A549 (cell line): ENCODE results near the gene GET4. TPM values are rescaled to one million over a fixed set of nuclear protein-coding genes. Genes with fewer than 3 reads are reported as not detected.

Experiments
- ATAC-seq, 2 experiments: fragments of 200-7000 bp in 1 of 2; fragments of >200 bp in 1 of 2; cut with Nextera tagmentation in 1 of 2; cut with Tn5 transposase in 1 of 2; 3 replicates each; pipeline versions ENCODE4 v1.8.0 to v1.9.1; 2018 to 2020; ENCODE audit warnings: mild to moderate bottlenecking in 1 of 2, moderate library complexity in 1 of 2
- CTCF ChIA-PET: fragments of 300-600 bp; sonication (Branson Sonifier 250); formaldehyde crosslinking; extraction: SDS; loops from one replicate; lab custom pipeline; 2021; ENCODE audit warnings: antibody characterized with exemption, inconsistent platforms; lab: Yijun Ruan, JAX
- POLR2A ChIA-PET: fragments of 350-600 bp; formaldehyde crosslinking; extraction: SDS; loops from one replicate; lab custom pipeline; 2021; ENCODE audit warnings: antibody characterized with exemption, inconsistent platforms; lab: Yijun Ruan, JAX
- DNase-seq, 2 experiments: peaks; one replicate each; pipeline versions ENCODE4 v3.0.0 to v3.0.0-alpha.2; 2011 to 2016; ENCODE audit warnings: low read depth in 1 of 2, low spot score in 1 of 2
- FAIRE-seq: peaks from 2 replicates; lab custom pipeline; 2011; peaks lifted over from hg19 to GRCh38; lab: Jason Lieb, UNC
- H3K27ac ChIP-seq, 2 experiments: fragments of >200 bp; sonication (Bioruptor Twin); formaldehyde crosslinking; 3 replicates each; pipeline ENCODE4 v1.5.1; 2016 to 2017
- H3K4me1 ChIP-seq: fragments of >200 bp; sonication (Bioruptor Twin); formaldehyde crosslinking; 3 replicates; pipeline ENCODE4 v1.6.1; 2016
- H3K4me2 ChIP-seq: fragments of >200 bp; sonication (Bioruptor Twin); formaldehyde crosslinking; 3 replicates; pipeline ENCODE4 v1.6.1; 2016
- H3K4me3 ChIP-seq: fragments of >200 bp; sonication (Bioruptor Twin); formaldehyde crosslinking; 3 replicates; pipeline ENCODE4 v1.5.1; 2016
- H3K9me3 ChIP-seq: fragments of >200 bp; sonication (Bioruptor Twin); formaldehyde crosslinking; 3 replicates; pipeline ENCODE4 v1.6.1; 2016
- CBX8 ChIP-seq: fragments of 200-600 bp; sonication (generic); IDR thresholded peaks from 2 replicates; pipeline ENCODE4 v1.6.1; 2016
- EHF ChIP-seq: fragments of 250-450 bp; sonication (Bioruptor Pico); IDR thresholded peaks from 2 replicates; pipeline ENCODE4 v1.5.0; 2020; ENCODE audit warnings: mild to moderate bottlenecking
- EHMT2 ChIP-seq: fragments of 200-600 bp; sonication (generic); IDR thresholded peaks from 2 replicates; pipeline ENCODE4 v1.6.1; 2016; ENCODE audit warnings: antibody characterized with exemption, low read depth, mild to moderate bottlenecking, moderate library complexity
- GATA3 ChIP-seq: IDR thresholded peaks from 2 replicates; pipeline ENCODE4 v1.6.1; 2012; ENCODE audit warnings: borderline replicate concordance
- HEYL ChIP-seq: fragments of 250-450 bp; sonication (Bioruptor Pico); IDR thresholded peaks from 2 replicates; pipeline ENCODE4 v1.8.0; 2021; ENCODE audit warnings: mild to moderate bottlenecking, moderate library complexity
- HOXB13 ChIP-seq: fragments of 250-450 bp; sonication (Bioruptor Pico); IDR thresholded peaks from 2 replicates; pipeline ENCODE4 v1.5.0; 2020; ENCODE audit warnings: low read depth, mild to moderate bottlenecking, moderate library complexity
- JUN ChIP-seq, 2 experiments: fragments of >200 bp; sonication (Bioruptor Twin); formaldehyde crosslinking; IDR thresholded peaks; 2 replicates in 1 of 2; 3 replicates in 1 of 2; pipeline ENCODE4 v1.6.1; 2016 to 2017
- KDM1A ChIP-seq: fragments of 200-600 bp; sonication (generic); IDR thresholded peaks from 2 replicates; pipeline ENCODE4 v1.6.1; 2016; ENCODE audit warnings: low read depth, mild to moderate bottlenecking
- KDM5A ChIP-seq: fragments of 200-600 bp; sonication (generic); IDR thresholded peaks from 2 replicates; pipeline ENCODE4 v1.6.1; 2016; ENCODE audit warnings: antibody characterized with exemption, mild to moderate bottlenecking
- MAFK ChIP-seq: fragments of 450-650 bp; IDR thresholded peaks from 2 replicates; pipeline ENCODE4 v1.6.1; 2014; ENCODE audit not compliant: partially characterized antibody
- NFE2L2 ChIP-seq: fragments of 150-350 bp; conservative IDR thresholded peaks from 2 replicates; pipeline ENCODE4 v1.6.1; 2014; ENCODE audit warnings: low read length
- NPAS2 ChIP-seq: fragments of 250-450 bp; sonication (Bioruptor Pico); IDR thresholded peaks from 2 replicates; pipeline ENCODE4 v1.8.0; 2022; ENCODE audit warnings: mild to moderate bottlenecking, moderate library complexity, borderline replicate concordance
- RCOR1 ChIP-seq: fragments of 150-350 bp; IDR thresholded peaks from 2 replicates; pipeline ENCODE4 v1.6.1; 2014; ENCODE audit warnings: antibody characterized with exemption, low read length, low read depth
- RNF2 ChIP-seq: fragments of 200-600 bp; sonication (generic); IDR thresholded peaks from 2 replicates; pipeline ENCODE4 v1.6.1; 2016; ENCODE audit warnings: low read depth, mild to moderate bottlenecking, antibody characterized with exemption, moderate library complexity, borderline replicate concordance
- ZNF302 ChIP-seq: fragments of 250-450 bp; sonication (Bioruptor Pico); IDR thresholded peaks from 2 replicates; pipeline ENCODE4 v1.9.0; 2021; ENCODE audit warnings: inconsistent platforms, mild to moderate bottlenecking, moderate library complexity
- ZSCAN20 ChIP-seq: fragments of 250-450 bp; sonication (Bioruptor Pico); IDR thresholded peaks from 2 replicates; pipeline ENCODE4 v1.8.0; 2022; ENCODE audit warnings: mild to moderate bottlenecking, moderate library complexity
- WGBS: methylation state at CpG from one replicate; pipeline ENCODE4 v1.1.6; 2017; ENCODE audit errors: missing lambda C conversion rate; 5-methylcytosine and 5-hydroxymethylcytosine counted together
- polyA plus RNA-seq, 4 experiments: library from polyadenylated mRNA; depleted of rRNA in 3 of 4; stranded (reverse); fragments of >200 nt; fragmentation: RNase III in 1 of 4; extraction: RNeasy Plus Mini Kit Qiagen cat#74134 plus additional on column Dnase treatment in 1 of 4; gene quantifications; 2 replicates in 3 of 4; 3 replicates in 1 of 4; pipeline ENCODE4 v1.2.3, GENCODE V29; 2011 to 2017
- TF ChIP-seq, protein P1 (sequence below): IDR thresholded peaks from 2 replicates; pipeline ENCODE4 v1.6.1; 2012; ENCODE audit warnings: low read depth, borderline replicate concordance
- TF ChIP-seq, protein P2 (sequence below): fragments of 150-350 bp; IDR thresholded peaks from 2 replicates; pipeline ENCODE4 v1.6.1; 2014; ENCODE audit warnings: low read depth, mild to moderate bottlenecking, low read length
- TF ChIP-seq, protein P3 (sequence below): fragments of 450-650 bp; IDR thresholded peaks from 2 replicates; pipeline ENCODE4 v1.6.1; 2014; ENCODE audit warnings: antibody characterized with exemption
- TF ChIP-seq, protein P4 (sequence below): IDR thresholded peaks from 2 replicates; pipeline ENCODE4 v1.6.1; 2012
- TF ChIP-seq, protein P5 (sequence below): fragments of >200 bp; sonication (Bioruptor Twin); formaldehyde crosslinking; IDR thresholded peaks from 3 replicates; pipeline ENCODE4 v1.6.1; 2016
- TF ChIP-seq, protein P6 (sequence below): fragments of 250-450 bp; sonication (Bioruptor Pico); IDR thresholded peaks from 2 replicates; pipeline ENCODE4 v1.5.0; 2021; ENCODE audit warnings: mild to moderate bottlenecking, moderate library complexity, borderline replicate concordance

The GET4 gene
- polyA plus RNA-seq, 2 of the 4 experiments (the other 2 are of a cell fraction): 26.1 to 37.0 TPM

DNA sequence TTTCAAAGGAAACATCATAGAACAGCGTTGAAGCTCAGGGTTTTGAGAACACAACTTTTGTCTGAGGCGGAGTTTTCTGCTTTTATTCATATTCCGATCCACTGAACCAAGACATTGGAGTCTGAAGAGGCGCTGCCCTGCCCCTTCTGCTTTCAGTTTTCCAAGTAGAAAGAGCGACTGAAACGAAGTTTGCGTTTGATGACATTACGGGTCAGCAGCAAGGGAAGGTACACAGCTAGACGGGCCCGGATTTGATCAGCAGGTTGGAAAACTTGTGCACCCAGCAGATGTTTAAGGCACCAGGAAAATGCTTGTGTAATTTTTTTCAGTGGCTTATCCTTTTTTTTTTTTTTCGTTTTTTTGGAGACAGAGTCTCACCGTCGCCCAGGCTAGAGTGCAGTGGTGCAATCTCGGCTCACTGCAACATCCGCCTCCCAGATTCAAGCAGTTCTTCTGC lies 43.4 kb upstream of the GET4 start (continued):
- TF ChIP-seq, protein P1, sequence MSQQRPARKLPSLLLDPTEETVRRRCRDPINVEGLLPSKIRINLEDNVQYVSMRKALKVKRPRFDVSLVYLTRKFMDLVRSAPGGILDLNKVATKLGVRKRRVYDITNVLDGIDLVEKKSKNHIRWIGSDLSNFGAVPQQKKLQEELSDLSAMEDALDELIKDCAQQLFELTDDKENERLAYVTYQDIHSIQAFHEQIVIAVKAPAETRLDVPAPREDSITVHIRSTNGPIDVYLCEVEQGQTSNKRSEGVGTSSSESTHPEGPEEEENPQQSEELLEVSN: no peak
- TF ChIP-seq MAFK (no peak), NPAS2 (CRISPR knock-in tag) (no peak), EHMT2 (no peak), NFE2L2 (no peak), HEYL (CRISPR knock-in tag) (no peak), CBX8 (no peak), HOXB13 (CRISPR knock-in tag) (no peak)
- TF ChIP-seq, protein P2, sequence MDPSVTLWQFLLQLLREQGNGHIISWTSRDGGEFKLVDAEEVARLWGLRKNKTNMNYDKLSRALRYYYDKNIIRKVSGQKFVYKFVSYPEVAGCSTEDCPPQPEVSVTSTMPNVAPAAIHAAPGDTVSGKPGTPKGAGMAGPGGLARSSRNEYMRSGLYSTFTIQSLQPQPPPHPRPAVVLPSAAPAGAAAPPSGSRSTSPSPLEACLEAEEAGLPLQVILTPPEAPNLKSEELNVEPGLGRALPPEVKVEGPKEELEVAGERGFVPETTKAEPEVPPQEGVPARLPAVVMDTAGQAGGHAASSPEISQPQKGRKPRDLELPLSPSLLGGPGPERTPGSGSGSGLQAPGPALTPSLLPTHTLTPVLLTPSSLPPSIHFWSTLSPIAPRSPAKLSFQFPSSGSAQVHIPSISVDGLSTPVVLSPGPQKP: no peak
- TF ChIP-seq, protein P3, sequence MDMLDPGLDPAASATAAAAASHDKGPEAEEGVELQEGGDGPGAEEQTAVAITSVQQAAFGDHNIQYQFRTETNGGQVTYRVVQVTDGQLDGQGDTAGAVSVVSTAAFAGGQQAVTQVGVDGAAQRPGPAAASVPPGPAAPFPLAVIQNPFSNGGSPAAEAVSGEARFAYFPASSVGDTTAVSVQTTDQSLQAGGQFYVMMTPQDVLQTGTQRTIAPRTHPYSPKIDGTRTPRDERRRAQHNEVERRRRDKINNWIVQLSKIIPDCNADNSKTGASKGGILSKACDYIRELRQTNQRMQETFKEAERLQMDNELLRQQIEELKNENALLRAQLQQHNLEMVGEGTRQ: no peak

DNA sequence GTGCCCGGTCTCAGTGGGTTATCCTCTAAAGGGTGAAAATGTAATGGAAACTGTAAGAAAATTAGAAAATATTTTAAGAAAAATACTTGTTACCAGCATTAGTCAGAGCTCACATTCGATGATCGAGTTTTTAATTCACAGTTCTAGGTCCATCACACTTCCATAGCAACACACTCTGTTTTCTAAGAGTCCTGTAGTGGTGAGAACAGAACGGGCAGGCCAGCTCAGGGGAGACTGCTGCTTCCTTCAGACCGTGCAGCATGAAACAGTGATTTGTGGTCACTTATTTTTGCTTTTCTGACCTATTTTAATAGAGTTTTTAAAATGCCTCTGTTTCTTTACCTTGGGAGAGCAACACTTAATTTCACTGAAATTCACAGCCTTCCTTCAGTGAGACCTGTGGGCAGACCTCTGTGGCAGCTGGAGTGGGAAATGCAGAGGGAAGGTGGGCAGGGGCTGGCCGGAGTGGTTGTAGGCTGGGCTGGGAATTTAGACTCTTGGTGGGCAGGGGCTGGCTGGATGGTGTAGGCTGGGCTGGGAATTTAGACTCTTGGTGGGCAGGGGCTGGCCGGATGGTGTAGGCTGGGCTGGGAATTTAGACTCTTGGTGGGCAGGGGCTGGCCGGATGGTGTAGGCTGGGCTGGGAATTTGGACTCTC lies 42.6 kb upstream of the GET4 start:
- CTCF ChIA-PET: interaction anchor here (1.4 to 3.3 kb wide), 3 partner anchors 18 to 512 kb away, joined by 3 to 16 read pairs (median 5); no protein-coding TSS in a partner anchor
- WGBS: 93% methylated on average over 8 of the region's 8 CpGs
- H3K4me3 ChIP-seq: no peak overlapping the region
- DNase-seq: no peak
- no peaks in the 10 kb centered on the region for H3K9me3 ChIP-seq
- H3K4me1 ChIP-seq: peaks cover 36% of the 10 kb centered on the region
- FAIRE-seq: no peak
- TF ChIP-seq JUN (IDR thresholded peaks at IDR 0.05): no peak
- POLR2A ChIA-PET: no interaction called here
- no peak for ATAC-seq
- no peak overlapping the region for H3K4me2 ChIP-seq
- peak overlapping the region in 1 of 2 experiments; percentile 21; a peak in 1 of 6 replicates for H3K27ac ChIP-seq

DNA sequence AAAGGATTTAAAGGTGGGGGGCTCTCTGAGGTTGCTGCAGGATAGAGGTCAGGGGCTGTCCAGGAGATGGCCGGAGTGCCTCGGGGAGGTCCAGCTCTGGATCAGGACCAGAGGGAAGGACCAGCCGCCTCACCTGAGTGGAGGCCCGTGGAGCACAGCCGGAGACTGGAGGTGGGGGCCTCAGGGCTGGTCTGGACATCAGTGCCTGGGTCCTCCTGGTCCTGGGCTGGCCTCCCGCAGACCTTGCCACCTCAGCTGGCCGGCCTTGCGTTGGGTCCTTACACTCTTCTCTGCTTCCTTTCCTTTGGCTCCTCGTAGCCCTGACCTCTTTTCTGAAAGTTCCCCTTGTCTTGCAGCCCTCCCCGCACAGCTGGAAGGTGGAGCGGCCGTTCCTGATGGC lies 42.1 kb upstream of the GET4 start:
- WGBS: 92% methylated on average over 12 of the region's 12 CpGs

More for the DNA sequence above, 42.1 kb upstream of the GET4 start:
- no peak for DNase-seq
- TF ChIP-seq RNF2 (no peak), GATA3 (no peak), ZNF302 (CRISPR knock-in tag) (no peak), ZSCAN20 (no peak), NPAS2 (CRISPR knock-in tag) (no peak), MAFK (no peak), CBX8 (no peak), KDM1A (no peak), EHF (no peak), KDM5A (no peak), RCOR1 (no peak)
- TF ChIP-seq, protein P4, sequence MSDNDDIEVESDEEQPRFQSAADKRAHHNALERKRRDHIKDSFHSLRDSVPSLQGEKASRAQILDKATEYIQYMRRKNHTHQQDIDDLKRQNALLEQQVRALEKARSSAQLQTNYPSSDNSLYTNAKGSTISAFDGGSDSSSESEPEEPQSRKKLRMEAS: no peak
- TF ChIP-seq, protein P5, sequence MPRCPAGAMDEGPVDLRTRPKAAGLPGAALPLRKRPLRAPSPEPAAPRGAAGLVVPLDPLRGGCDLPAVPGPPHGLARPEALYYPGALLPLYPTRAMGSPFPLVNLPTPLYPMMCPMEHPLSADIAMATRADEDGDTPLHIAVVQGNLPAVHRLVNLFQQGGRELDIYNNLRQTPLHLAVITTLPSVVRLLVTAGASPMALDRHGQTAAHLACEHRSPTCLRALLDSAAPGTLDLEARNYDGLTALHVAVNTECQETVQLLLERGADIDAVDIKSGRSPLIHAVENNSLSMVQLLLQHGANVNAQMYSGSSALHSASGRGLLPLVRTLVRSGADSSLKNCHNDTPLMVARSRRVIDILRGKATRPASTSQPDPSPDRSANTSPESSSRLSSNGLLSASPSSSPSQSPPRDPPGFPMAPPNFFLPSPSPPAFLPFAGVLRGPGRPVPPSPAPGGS: no peak
- TF ChIP-seq, protein P2: no peak
- TF ChIP-seq, protein P6, sequence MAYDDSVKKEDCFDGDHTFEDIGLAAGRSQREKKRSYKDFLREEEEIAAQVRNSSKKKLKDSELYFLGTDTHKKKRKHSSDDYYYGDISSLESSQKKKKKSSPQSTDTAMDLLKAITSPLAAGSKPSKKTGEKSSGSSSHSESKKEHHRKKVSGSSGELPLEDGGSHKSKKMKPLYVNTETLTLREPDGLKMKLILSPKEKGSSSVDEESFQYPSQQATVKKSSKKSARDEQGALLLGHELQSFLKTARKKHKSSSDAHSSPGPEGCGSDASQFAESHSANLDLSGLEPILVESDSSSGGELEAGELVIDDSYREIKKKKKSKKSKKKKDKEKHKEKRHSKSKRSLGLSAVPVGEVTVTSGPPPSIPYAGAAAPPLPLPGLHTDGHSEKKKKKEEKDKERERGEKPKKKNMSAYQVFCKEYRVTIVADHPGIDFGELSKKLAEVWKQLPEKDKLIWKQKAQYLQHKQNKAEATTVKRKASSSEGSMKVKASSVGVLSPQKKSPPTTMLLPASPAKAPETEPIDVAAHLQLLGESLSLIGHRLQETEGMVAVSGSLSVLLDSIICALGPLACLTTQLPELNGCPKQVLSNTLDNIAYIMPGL (CRISPR knock-in tag): no peak
- ChIA-PET CTCF (interaction anchor here (2.1 to 3.3 kb wide), 2 partner anchors 18 to 39 kb away, joined by 5 to 16 read pairs; no protein-coding TSS in a partner anchor), POLR2A (no interaction called here)
- ATAC-seq: no peak
- Histone ChIP-seq H3K4me1 (peaks cover 36% of the 10 kb centered on the region), H3K4me2 (no peak overlapping the region), H3K4me3 (no peak overlapping the region), H3K9me3 (no peaks in the 10 kb centered on the region), H3K27ac (no peak overlapping the region)
- no peak for FAIRE-seq
